K562 (cell line): ENCODE measurements around the gene TCP10L. TPM values are rescaled to one million over a fixed set of nuclear protein-coding genes. Genes with fewer than 3 reads are reported as not detected.

Experiments used
- ATAC-seq: fragments of 200-7000 bp; cut with Tn5 transposase; 3 replicates; pipeline ENCODE4 v1.9.1; 2020; ENCODE audit warnings: moderate library complexity
- BruUV-seq: library from RNA; stranded (reverse); fragments of 400-500 nt; replicated peaks from 2 replicates; lab custom pipeline; 2021; lab: Mats Ljungman, UMichigan
- CTCF ChIA-PET: fragments of 300-600 bp; formaldehyde crosslinking; extraction: SDS; loops from one replicate; lab custom pipeline; 2021; ENCODE audit warnings: low intra/inter-chr PET ratio; lab: Yijun Ruan, JAX
- POLR2A ChIA-PET: fragments of 300-600, 350-650 bp; sonication (Branson Sonifier 250); formaldehyde crosslinking; extraction: SDS; loops from one replicate; lab custom pipeline; 2021; ENCODE audit warnings: antibody characterized with exemption, inconsistent platforms; lab: Yijun Ruan, JAX
- DNase-seq, 4 experiments: peaks; one replicate each; pipeline versions ENCODE4 v3.0.0 to v3.0.0-alpha.2; 2011 to 2018; ENCODE audit warnings: low spot score in 3 of 4, mixed read lengths in 3 of 4; ENCODE audit errors: extremely low read depth in 1 of 4
- FAIRE-seq: peaks from 2 replicates; lab custom pipeline; 2011; peaks lifted over from hg19 to GRCh38; lab: Jason Lieb, UNC
- H2AFZ ChIP-seq: 2 replicates; pipeline ENCODE4 v1.6.0; 2011; ENCODE audit warnings: low read depth, low read length, control low read depth, inconsistent platforms
- H3K27ac ChIP-seq: fragments of 200-600 bp; 3 replicates; pipeline ENCODE4 v1.8.0; 2011; ENCODE audit warnings: low read depth, mild to moderate bottlenecking, control low read depth, inconsistent platforms, low read length, moderate library complexity, mixed read lengths; ENCODE audit errors: extremely low read depth
- H3K27me3 ChIP-seq, 2 experiments: fragments of 300-600 bp in 1 of 2; 2 replicates in 1 of 2; 3 replicates in 1 of 2; pipeline versions ENCODE4 v1.6.0 to v1.8.0; 2011; ENCODE audit warnings: inconsistent platforms in 2 of 2, low read length in 2 of 2, mild to moderate bottlenecking in 1 of 2, mixed read lengths in 1 of 2, moderate library complexity in 1 of 2; ENCODE audit not compliant: control insufficient read depth in 2 of 2, insufficient read depth in 2 of 2
- H3K36me3 ChIP-seq: fragments of 300-600 bp; 3 replicates; pipeline ENCODE4 v1.8.0; 2011; ENCODE audit warnings: mild to moderate bottlenecking, low read length, inconsistent platforms; ENCODE audit not compliant: control insufficient read depth, insufficient read depth
- H3K4me1 ChIP-seq, 2 experiments: fragments of 200-600 bp in 1 of 2; replicated peaks in 1 of 2; 2 replicates in 1 of 2; 3 replicates in 1 of 2; pipeline versions ENCODE4 v1.5.1 to v1.8.0; 2011; ENCODE audit warnings: inconsistent platforms in 2 of 2, low read length in 2 of 2, mild to moderate bottlenecking in 1 of 2, mixed read lengths in 1 of 2, moderate library complexity in 1 of 2; ENCODE audit not compliant: control insufficient read depth in 2 of 2, insufficient read depth in 2 of 2
- H3K4me2 ChIP-seq: 2 replicates; pipeline ENCODE4 v1.6.1; 2011; ENCODE audit warnings: low read length, control low read depth, inconsistent platforms, mixed read lengths; ENCODE audit not compliant: insufficient read depth
- H3K4me3 ChIP-seq: fragments of 200-600 bp; sonication (generic), shearing (Covaris generic); 2 replicates; pipeline ENCODE4 v1.5.1; 2016; ENCODE audit warnings: control low read depth, inconsistent platforms
- H3K79me2 ChIP-seq: fragments of 200-600 bp; 3 replicates; pipeline ENCODE4 v1.8.0; 2011; ENCODE audit warnings: low read length, inconsistent platforms; ENCODE audit not compliant: control insufficient read depth, insufficient read depth
- H3K9ac ChIP-seq, 2 experiments: 2 replicates each; pipeline versions ENCODE4 v1.6.0 to v1.6.1; 2011; ENCODE audit warnings: low read depth in 2 of 2, low read length in 2 of 2, control low read depth in 1 of 2, inconsistent platforms in 1 of 2, mild to moderate bottlenecking in 1 of 2, mixed read lengths in 1 of 2; ENCODE audit not compliant: insufficient read depth in 1 of 2
- H3K9me1 ChIP-seq: one replicate; pipeline ENCODE4 v1.6.0; 2011; ENCODE audit warnings: inconsistent platforms, mild to moderate bottlenecking, low read length, moderate library complexity; ENCODE audit not compliant: control insufficient read depth, insufficient read depth
- H3K9me3 ChIP-seq: replicated peaks from 2 replicates; pipeline ENCODE4 v1.5.1; 2011; ENCODE audit warnings: low read depth, low read length, inconsistent platforms; ENCODE audit not compliant: control insufficient read depth, insufficient read depth
- H4K20me1 ChIP-seq: replicated peaks from 2 replicates; pipeline ENCODE4 v1.6.1; 2011; ENCODE audit warnings: low read length, inconsistent platforms, mixed read lengths; ENCODE audit not compliant: control insufficient read depth, insufficient read depth
- BCLAF1 ChIP-seq, 2 experiments: fragments of 450-650 bp in 1 of 2; IDR thresholded peaks; 2 replicates each; pipeline ENCODE4 v1.6.1; 2011 to 2017; ENCODE audit warnings: low read depth in 2 of 2, antibody characterized with exemption in 1 of 2, borderline replicate concordance in 1 of 2, low read length in 1 of 2, mild to moderate bottlenecking in 1 of 2, mixed read lengths in 1 of 2; ENCODE audit not compliant: control insufficient read depth in 1 of 2
- CXXC5 ChIP-seq: fragments of 250-450 bp; sonication (Bioruptor Pico); IDR thresholded peaks from 2 replicates; pipeline ENCODE4 v1.8.0; 2022; ENCODE audit warnings: inconsistent platforms, mild to moderate bottlenecking, moderate library complexity
- DMBX1 ChIP-seq: fragments of 250-450 bp; sonication (Bioruptor Pico); IDR thresholded peaks from 2 replicates; pipeline ENCODE4 v1.8.0; 2022; ENCODE audit warnings: inconsistent platforms, mild to moderate bottlenecking, moderate library complexity, borderline replicate concordance
- GABPB2 ChIP-seq: fragments of 250-450 bp; sonication (Bioruptor Pico); conservative IDR thresholded peaks from 2 replicates; pipeline ENCODE4 v1.5.1; 2021; ENCODE audit warnings: mild to moderate bottlenecking
- HES1 ChIP-seq: fragments of 450-650 bp; IDR thresholded peaks from 2 replicates; pipeline ENCODE4 v1.6.1; 2016; ENCODE audit warnings: low read depth, mild to moderate bottlenecking, moderate library complexity
- HMGN3 ChIP-seq: IDR thresholded peaks from 2 replicates; pipeline ENCODE4 v1.6.1; 2011; ENCODE audit warnings: borderline replicate concordance, low read depth, mild to moderate bottlenecking, mixed read lengths, low read length; ENCODE audit not compliant: insufficient read length; ENCODE audit errors: extremely low read depth
- KLF10 ChIP-seq: fragments of 250-450 bp; sonication (Bioruptor Pico); IDR thresholded peaks from 2 replicates; pipeline ENCODE4 v1.6.1; 2021; ENCODE audit warnings: matching md5 sums
- RBM22 ChIP-seq: fragments of 200-400 bp; formaldehyde crosslinking; IDR thresholded peaks from 2 replicates; pipeline ENCODE4 v1.6.1; 2018; ENCODE audit warnings: low read length, low read depth; ENCODE audit not compliant: poor library complexity, severe bottlenecking
- SAFB ChIP-seq: fragments of 200-400 bp; formaldehyde crosslinking; IDR thresholded peaks from 2 replicates; pipeline ENCODE4 v1.6.1; 2017; ENCODE audit warnings: low read depth, low read length, borderline replicate concordance
- TAF7 ChIP-seq: fragments of 450-650 bp; IDR thresholded peaks from 2 replicates; pipeline ENCODE4 v1.6.1; 2016; ENCODE audit warnings: missing genetic modification characterization, missing compliant biosample characterization
- ZFP1 ChIP-seq: fragments of 450-650 bp; formaldehyde crosslinking; IDR thresholded peaks from 2 replicates; pipeline ENCODE4 v1.4.0; 2020; ENCODE audit warnings: mild to moderate bottlenecking, mixed read lengths
- ZNF408 ChIP-seq: fragments of 250-450 bp; sonication (Bioruptor Pico); IDR thresholded peaks from 2 replicates; pipeline ENCODE4 v1.4.0; 2020; ENCODE audit warnings: low read depth, mild to moderate bottlenecking, moderate library complexity
- ZNF785 ChIP-seq: fragments of 250-450 bp; sonication (Bioruptor Pico); IDR thresholded peaks from 2 replicates; pipeline ENCODE4 v1.4.0; 2020; ENCODE audit warnings: mild to moderate bottlenecking
- WGBS: fragments of 100-300 bp; shearing (Covaris generic); methylation state at CpG from one replicate; pipeline ENCODE4 v1.1.6; 2016; ENCODE audit warnings: low coverage, mixed read lengths; ENCODE audit not compliant: insufficient coverage; ENCODE audit errors: missing lambda C conversion rate; 5-methylcytosine and 5-hydroxymethylcytosine counted together
- in situ Hi-C: fragments of 300-500 bp; cut with MboI; formaldehyde crosslinking; loops from 4 replicates; pipeline ENCODE4 v1.15.0; 2018; ENCODE audit warnings: inconsistent platforms, mixed read lengths
- intact Hi-C: fragments of 100-400 bp; cut with micrococcal nuclease; formaldehyde crosslinking; loops from 2 replicates; pipeline ENCODE4 v1.14.2; 2022
- polyA plus RNA-seq, 8 experiments: library from polyadenylated mRNA; depleted of rRNA in 4 of 8; stranded (reverse) in 5 of 8; unstranded in 3 of 8; fragments of >200 nt; fragmentation: Nextera tagmentation in 2 of 8; fragmentation: Illumina TruSeq in 1 of 8; extraction: Ambion mirVana in 2 of 8; extraction: Trizol in 1 of 8; gene quantifications; 2 replicates each; pipeline versions ENCODE4 v1.2.1 to v1.2.3, GENCODE V29; 2011 to 2014; ENCODE audit warnings: inconsistent platforms in 1 of 8, missing spikeins in 1 of 8
- total RNA-seq, 7 experiments: library from RNA; depleted of rRNA in 6 of 7; stranded (reverse); fragments of >200 nt in 6 of 7; fragmentation: Illumina TruSeq in 2 of 7; extraction: Trizol in 2 of 7; gene quantifications; 2 replicates each; pipeline versions ENCODE4 v1.2.1 to v1.2.3, GENCODE V29; 2011 to 2021; ENCODE audit warnings: low replicate concordance in 1 of 7
- TF ChIP-seq, protein P1 (sequence below): sonication (generic); formaldehyde crosslinking; IDR thresholded peaks from 2 replicates; pipeline ENCODE4 v1.8.0; 2022; ENCODE audit warnings: mild to moderate bottlenecking, missing genetic modification reagents
- TF ChIP-seq, protein P2 (sequence below): sonication (generic); formaldehyde crosslinking; IDR thresholded peaks from 2 replicates; pipeline ENCODE4 v1.9.0; 2022; ENCODE audit warnings: mild to moderate bottlenecking, missing genetic modification reagents

The TCP10L gene
- total and polyA plus RNA-seq, 9 of the 15 experiments (the other 6 are each of a cell fraction or from before 2014, with no cell fraction given), result 0.34 to 0.91 (median 0.56) TPM; not detected in 2

- no TSS peak for BruUV-seq
- no peaks in the 10 kb centered on the region for H4K20me1 ChIP-seq
- intact Hi-C loops, result no loop called here
Observed at GRCh38 chr21:32525282-32525681, 60.0 kb downstream of the TCP10L start.

More at GRCh38 chr21:32525282-32525681, 60.0 kb downstream of the TCP10L start:
- Histone ChIP-seq H3K9ac (no peak overlapping the region; a peak in 1 of 4 replicates), H3K4me1 (peaks cover 8 to 14% of the 10 kb centered on the region in 2 experiments; a peak in 4 of 5 replicates), H3K27ac (no peak overlapping the region), H3K4me3 (no peak overlapping the region), H3K9me3 (no peaks in the 10 kb centered on the region), H2AFZ (no peak overlapping the region), H3K4me2 (no peak overlapping the region), H3K36me3 (no peaks in the 10 kb centered on the region), H3K9me1 (no peaks in the 10 kb centered on the region), H3K79me2 (no peaks in the 10 kb centered on the region), H3K27me3 (peaks cover 0 to 6% of the 10 kb centered on the region in 2 experiments; a peak in 2 of 5 replicates)
- peak; percentile 41 for ATAC-seq
- ChIA-PET CTCF (no interaction called here), POLR2A (interaction anchor here (1.0 to 1.8 kb wide), 5 partner anchors 10 to 29 kb away, joined by 3 to 5 read pairs (median 3); no protein-coding TSS in a partner anchor)
- no peak for DNase-seq
- no peak for TF ChIP-seq ZNF785 (CRISPR knock-in tag)
- TF ChIP-seq GABPB2 (CRISPR knock-in tag), result no peak
- no peak for TF ChIP-seq DMBX1
- TF ChIP-seq ZNF408, result no peak
- no peak for TF ChIP-seq KLF10
- TF ChIP-seq ZFP1 (CRISPR knock-in tag), result no peak
- TF ChIP-seq, protein P1, sequence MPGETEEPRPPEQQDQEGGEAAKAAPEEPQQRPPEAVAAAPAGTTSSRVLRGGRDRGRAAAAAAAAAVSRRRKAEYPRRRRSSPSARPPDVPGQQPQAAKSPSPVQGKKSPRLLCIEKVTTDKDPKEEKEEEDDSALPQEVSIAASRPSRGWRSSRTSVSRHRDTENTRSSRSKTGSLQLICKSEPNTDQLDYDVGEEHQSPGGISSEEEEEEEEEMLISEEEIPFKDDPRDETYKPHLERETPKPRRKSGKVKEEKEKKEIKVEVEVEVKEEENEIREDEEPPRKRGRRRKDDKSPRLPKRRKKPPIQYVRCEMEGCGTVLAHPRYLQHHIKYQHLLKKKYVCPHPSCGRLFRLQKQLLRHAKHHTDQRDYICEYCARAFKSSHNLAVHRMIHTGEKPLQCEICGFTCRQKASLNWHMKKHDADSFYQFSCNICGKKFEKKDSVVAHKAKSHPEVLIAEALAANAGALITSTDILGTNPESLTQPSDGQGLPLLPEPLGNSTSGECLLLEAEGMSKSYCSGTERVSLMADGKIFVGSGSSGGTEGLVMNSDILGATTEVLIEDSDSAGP (CRISPR knock-in tag), result no peak
- TF ChIP-seq RBM22, result no peak
- no peak for TF ChIP-seq BCLAF1 (IDR thresholded peaks at IDR 0.05; ENCODE audit: borderline replicate concordance in 1 of 2, control insufficient read depth in 1 of 2, low read depth in 2 of 2, low read length in 1 of 2)
- TF ChIP-seq CXXC5 (CRISPR knock-in tag), result no peak
- TF ChIP-seq SAFB, result no peak
- no peak for TF ChIP-seq HMGN3
- TF ChIP-seq, protein P2, sequence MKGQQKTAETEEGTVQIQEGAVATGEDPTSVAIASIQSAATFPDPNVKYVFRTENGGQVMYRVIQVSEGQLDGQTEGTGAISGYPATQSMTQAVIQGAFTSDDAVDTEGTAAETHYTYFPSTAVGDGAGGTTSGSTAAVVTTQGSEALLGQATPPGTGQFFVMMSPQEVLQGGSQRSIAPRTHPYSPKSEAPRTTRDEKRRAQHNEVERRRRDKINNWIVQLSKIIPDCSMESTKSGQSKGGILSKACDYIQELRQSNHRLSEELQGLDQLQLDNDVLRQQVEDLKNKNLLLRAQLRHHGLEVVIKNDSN (CRISPR knock-in tag), result no peak
- no peak for TF ChIP-seq HES1
- TF ChIP-seq TAF7 (tag), result no peak
- 37% methylated on average over 6 of the region's 7 CpGs for WGBS
- in situ Hi-C loops, result no loop called here
- FAIRE-seq, result no peak
